ENCODE measurements around the gene GRAP. TPM values are rescaled to one million over a fixed set of nuclear protein-coding genes. Genes with fewer than 3 reads are reported as not detected.

The GRAP gene
- total RNA-seq, 2 donors from 2014 or later = 0.15 TPM; not detected in 1

DNA sequence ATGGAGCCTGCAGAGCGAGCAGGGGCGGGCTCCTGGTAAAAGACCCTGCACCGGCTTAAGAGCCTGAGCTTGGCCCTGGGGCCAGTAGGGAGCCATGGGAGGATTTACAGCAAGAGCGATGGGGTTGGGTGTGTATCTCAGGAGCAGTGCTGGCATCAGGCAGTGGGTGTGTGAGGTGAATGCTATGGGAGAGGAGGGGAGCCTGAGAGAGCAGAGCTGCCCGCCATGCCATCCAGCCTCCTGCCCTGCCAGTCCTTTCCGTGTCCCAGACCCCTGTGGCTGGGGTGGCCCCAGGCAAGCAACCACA lies 65.5 kb downstream of the GRAP start:
- Histone ChIP-seq H3K36me3 (ENCODE audit: control insufficient read depth, insufficient read depth, low read length) (peaks cover 37% of the 10 kb centered on the region), H3K27me3 (ENCODE audit: control insufficient read depth, insufficient read depth, low read length, poor library complexity, severe bottlenecking) (no peaks in the 10 kb centered on the region), H3K4me3 (ENCODE audit: low read length) (no peak overlapping the region), H3K9ac (ENCODE audit: extremely low read depth, low read length, poor library complexity, severe bottlenecking) (no peak overlapping the region), H3K27ac (ENCODE audit: low read depth, low read length) (no peak overlapping the region), H3K9me3 (ENCODE audit: control insufficient read depth, low read length) (no peaks in the 10 kb centered on the region), H3K4me1 (ENCODE audit: control insufficient read depth, insufficient read depth, low read length) (peaks cover 9% of the 10 kb centered on the region)
- no peak overlapping the region for H3K4me3 Mint-ChIP-seq
- H3K4me1 Mint-ChIP-seq = peaks cover 9% of the 10 kb centered on the region
- no peaks in the 10 kb centered on the region for H3K9me3 Mint-ChIP-seq
- no peaks in the 10 kb centered on the region for H3K27me3 Mint-ChIP-seq (ENCODE audit: insufficient read depth)
- H3K27ac Mint-ChIP-seq = no peak overlapping the region
- TF ChIP-seq, protein P1, sequence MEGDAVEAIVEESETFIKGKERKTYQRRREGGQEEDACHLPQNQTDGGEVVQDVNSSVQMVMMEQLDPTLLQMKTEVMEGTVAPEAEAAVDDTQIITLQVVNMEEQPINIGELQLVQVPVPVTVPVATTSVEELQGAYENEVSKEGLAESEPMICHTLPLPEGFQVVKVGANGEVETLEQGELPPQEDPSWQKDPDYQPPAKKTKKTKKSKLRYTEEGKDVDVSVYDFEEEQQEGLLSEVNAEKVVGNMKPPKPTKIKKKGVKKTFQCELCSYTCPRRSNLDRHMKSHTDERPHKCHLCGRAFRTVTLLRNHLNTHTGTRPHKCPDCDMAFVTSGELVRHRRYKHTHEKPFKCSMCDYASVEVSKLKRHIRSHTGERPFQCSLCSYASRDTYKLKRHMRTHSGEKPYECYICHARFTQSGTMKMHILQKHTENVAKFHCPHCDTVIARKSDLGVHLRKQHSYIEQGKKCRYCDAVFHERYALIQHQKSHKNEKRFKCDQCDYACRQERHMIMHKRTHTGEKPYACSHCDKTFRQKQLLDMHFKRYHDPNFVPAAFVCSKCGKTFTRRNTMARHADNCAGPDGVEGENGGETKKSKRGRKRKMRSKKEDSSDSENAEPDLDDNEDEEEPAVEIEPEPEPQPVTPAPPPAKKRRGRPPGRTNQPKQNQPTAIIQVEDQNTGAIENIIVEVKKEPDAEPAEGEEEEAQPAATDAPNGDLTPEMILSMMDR (conservative IDR thresholded peaks at IDR 0.05) = no peak
- H3K36me3 Mint-ChIP-seq (ENCODE audit: low read depth) = peaks cover 39% of the 10 kb centered on the region
- no peak for DNase-seq
- WGBS, 2 experiments (ENCODE audit: insufficient coverage in 1 of 2, insufficient read length in 1 of 2) = 93 to 100% methylated on average over 1 to 6 of the region's 6 CpGs

DNA sequence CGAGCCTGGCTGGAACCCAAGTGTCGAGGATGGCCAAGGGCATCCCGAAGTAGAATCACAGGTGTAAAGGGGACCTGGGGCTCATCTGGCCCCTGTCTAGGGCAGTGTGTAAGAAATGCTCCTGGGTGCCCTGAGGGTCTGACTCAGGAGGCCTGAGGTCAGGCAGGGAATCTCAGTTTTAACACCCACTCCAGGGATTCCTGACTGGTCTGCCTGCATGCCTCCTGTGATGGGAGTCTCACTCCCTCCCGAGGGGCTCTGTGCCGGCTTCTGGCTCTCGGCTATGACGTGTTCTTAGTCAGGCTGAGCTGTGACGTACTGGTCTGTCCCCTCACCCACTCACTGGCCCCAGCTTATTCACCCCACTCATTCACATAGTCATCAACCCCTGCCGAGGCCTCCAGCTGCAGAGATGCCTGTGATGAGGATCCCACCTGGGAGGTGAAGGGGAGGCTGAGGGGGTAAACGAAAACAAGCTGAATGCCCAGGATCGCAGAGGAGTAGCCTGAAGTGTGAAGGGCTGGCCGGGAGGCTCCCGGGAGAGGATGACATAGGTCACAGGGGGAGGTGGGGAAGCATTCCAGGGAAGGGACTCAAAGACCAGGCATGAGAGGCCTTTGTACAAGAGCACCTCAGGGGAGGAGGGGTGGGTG lies 65.9 kb downstream of the GRAP start:
- WGBS, 2 experiments (ENCODE audit: insufficient coverage in 1 of 2, insufficient read length in 1 of 2) = 81 to 89% methylated on average over 10 to 13 of the region's 13 CpGs
- Mint-ChIP-seq H3K27ac (peak overlapping the region; percentile 61), H3K4me1 (peaks cover 9% of the 10 kb centered on the region), H3K4me3 (no peak overlapping the region), H3K36me3 (ENCODE audit: low read depth) (peaks cover 41% of the 10 kb centered on the region), H3K9me3 (no peaks in the 10 kb centered on the region), H3K27me3 (ENCODE audit: insufficient read depth) (no peaks in the 10 kb centered on the region)
- Histone ChIP-seq H3K4me3 (ENCODE audit: low read length) (no peak overlapping the region), H3K27me3 (ENCODE audit: control insufficient read depth, insufficient read depth, low read length, poor library complexity, severe bottlenecking) (no peaks in the 10 kb centered on the region), H3K27ac (ENCODE audit: low read depth, low read length) (no peak overlapping the region), H3K36me3 (ENCODE audit: control insufficient read depth, insufficient read depth, low read length) (peaks cover 35% of the 10 kb centered on the region), H3K9me3 (ENCODE audit: control insufficient read depth, low read length) (no peaks in the 10 kb centered on the region), H3K9ac (ENCODE audit: extremely low read depth, low read length, poor library complexity, severe bottlenecking) (no peak overlapping the region), H3K4me1 (ENCODE audit: control insufficient read depth, insufficient read depth, low read length) (peaks cover 9% of the 10 kb centered on the region)
- DNase-seq = peak; percentile 74
- TF ChIP-seq, protein P1 (conservative IDR thresholded peaks at IDR 0.05) = no peak

DNA sequence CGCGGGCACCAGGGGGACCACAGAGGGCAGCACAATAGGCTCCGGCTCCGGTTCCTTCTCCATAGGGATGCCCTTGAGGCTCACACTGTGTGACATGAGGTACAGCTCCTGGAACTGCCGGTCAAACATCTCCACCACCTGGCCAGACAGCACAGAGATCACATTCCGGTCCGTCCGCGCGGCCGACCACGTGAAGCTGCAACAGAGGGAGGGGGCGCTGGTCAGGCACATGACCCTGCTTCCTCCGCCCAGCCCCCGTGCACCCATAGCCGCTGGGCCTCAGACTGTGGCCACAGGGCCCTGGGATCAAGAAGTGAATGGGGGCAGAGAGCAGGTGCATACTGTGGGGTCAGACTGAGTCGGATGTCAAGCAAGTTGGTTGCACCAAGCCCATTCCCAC lies 68.1 kb downstream of the GRAP start:
- no peak overlapping the region for H3K4me3 Mint-ChIP-seq
- H3K9me3 Mint-ChIP-seq = no peaks in the 10 kb centered on the region
- no peaks in the 10 kb centered on the region for H3K27me3 Mint-ChIP-seq (ENCODE audit: insufficient read depth)
- DNase-seq = no peak
- Histone ChIP-seq H3K27ac (ENCODE audit: low read depth, low read length) (no peak overlapping the region), H3K4me3 (ENCODE audit: low read length) (no peak overlapping the region), H3K27me3 (ENCODE audit: control insufficient read depth, insufficient read depth, low read length, poor library complexity, severe bottlenecking) (no peaks in the 10 kb centered on the region), H3K4me1 (ENCODE audit: control insufficient read depth, insufficient read depth, low read length) (peaks cover 9% of the 10 kb centered on the region), H3K9me3 (ENCODE audit: control insufficient read depth, low read length) (no peaks in the 10 kb centered on the region), H3K36me3 (ENCODE audit: control insufficient read depth, insufficient read depth, low read length) (peaks cover 35% of the 10 kb centered on the region), H3K9ac (ENCODE audit: extremely low read depth, low read length, poor library complexity, severe bottlenecking) (no peak overlapping the region)
- TF ChIP-seq, protein P1 (conservative IDR thresholded peaks at IDR 0.05) = no peak
- 96 to 98% methylated on average over 15 to 17 of the region's 17 CpGs for WGBS, 2 experiments (ENCODE audit: insufficient coverage in 1 of 2, insufficient read length in 1 of 2)
- H3K27ac Mint-ChIP-seq = no peak overlapping the region
- H3K36me3 Mint-ChIP-seq (ENCODE audit: low read depth) = peaks cover 45% of the 10 kb centered on the region
- peaks cover 9% of the 10 kb centered on the region for H3K4me1 Mint-ChIP-seq
